ENCODE results near the gene IL11RA. TPM values are rescaled to one million over a fixed set of nuclear protein-coding genes. Genes with fewer than 3 reads are reported as not detected.

The IL11RA gene
- total RNA-seq, 1 donor from 2014 or later, result 56.5 TPM

DNA sequence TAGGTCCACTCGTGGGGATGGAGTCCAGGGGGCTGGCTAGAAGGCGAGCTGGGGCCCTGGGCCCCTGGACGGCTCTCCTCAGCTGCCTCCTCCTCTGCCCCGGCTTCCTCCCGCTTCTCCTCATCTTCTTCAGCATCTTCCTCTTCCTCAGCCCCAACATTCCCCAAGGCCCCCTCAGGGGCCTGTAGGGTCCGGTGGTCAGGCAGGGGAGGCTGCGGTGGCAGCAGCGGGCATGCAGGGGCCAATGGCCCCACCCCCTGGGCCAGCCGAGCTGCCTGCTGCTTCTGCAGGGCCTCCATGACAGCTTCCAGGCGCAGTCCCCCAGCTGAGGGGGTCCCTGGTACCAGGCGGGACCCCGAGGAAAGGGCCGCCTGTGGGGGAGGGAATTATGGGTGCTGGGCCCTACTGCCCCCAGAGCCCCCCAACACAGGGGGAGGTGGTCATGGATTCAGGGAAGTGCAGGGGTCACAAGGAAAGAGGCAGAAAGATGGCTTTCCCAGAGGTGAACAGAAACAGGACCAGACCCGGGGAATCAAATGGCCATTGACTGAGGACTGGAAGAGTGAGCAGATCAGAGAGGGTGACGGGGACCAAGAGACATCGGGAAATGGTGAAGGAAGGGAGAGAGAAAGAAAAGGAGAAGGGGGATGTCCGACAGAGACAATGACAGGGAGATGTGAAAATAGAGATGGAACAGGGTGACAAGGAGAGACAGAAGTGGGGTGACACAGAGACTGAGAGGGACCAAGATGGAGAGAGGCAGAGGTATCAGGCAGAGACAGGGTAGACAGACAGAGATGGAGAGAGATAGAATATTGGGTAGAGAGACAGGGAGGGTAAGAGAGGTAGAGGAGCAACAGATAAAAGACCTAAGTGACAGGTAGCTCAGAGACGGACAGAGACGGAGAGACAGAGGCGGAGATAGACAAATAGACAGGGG, 24.0 kb upstream of the IL11RA start:
- no peak for DNase-seq
- H3K4me3 ChIP-seq, result peak overlapping the region; percentile 65
- peaks cover 26% of the 10 kb centered on the region for H3K4me1 ChIP-seq
- H3K27ac ChIP-seq (replicated peaks), result no peak overlapping the region
- H3K27me3 ChIP-seq (ENCODE audit: low read depth), result peaks cover 74% of the 10 kb centered on the region
- H3K9me3 ChIP-seq (replicated peaks), result no peaks in the 10 kb centered on the region
- intact Hi-C loops (cut with micrococcal nuclease), result no loop called here
- no peak for TF ChIP-seq CTCF (IDR thresholded peaks at IDR 0.05; ENCODE audit: borderline replicate concordance)
- H3K36me3 ChIP-seq, result no peaks in the 10 kb centered on the region

DNA sequence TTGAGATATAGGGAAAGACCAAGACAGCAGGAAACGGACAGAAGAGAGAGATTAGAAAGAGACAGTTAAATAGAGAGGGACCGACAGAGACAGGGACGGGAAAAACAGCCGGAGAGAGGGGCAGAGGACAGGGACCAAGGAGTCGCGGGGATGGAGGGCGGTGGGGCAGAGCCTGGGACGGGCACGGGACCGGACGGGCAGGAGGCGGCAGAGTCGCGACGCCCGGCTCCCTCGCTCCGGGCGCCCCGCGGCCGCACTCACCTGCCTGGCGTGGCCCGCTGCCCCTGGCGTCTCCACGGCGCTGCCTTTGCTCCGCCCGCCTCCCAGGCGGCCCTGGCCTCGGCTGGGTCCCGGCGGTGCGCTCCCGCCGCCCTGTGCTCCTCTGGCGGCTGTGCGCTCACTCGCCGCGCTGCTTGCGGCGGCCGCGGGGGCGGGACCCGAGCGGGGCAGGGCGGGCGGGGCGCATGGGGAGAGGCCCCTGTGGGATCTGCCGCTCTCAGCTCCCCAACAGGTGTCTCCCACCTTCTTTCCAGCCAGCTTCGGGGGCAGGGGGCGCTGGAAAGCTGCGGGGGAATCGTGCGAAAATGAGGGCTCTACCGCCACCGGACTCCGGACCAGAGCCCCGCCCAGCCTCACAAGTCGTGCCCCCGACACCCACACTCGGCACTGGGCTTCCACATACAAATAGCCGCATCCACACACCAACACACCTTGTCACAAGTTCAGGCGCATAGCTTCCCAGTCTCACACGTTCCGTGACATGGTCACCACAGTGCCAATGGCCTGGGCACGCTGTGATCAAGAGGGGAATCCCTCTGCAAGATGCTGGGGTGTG, 23.1 kb upstream of the IL11RA start, which contains the start of gene ARID3C:
TSS of gene ARID3C (minus strand) at position 411 of the 835 bp plus-strand sequence. CDS start 1,052 bp downstream, outside the sequence.
- Histone ChIP-seq H3K27ac (replicated peaks) (no peak within 1 kb of the TSS), H3K4me3 (peak within 1 kb of the TSS; percentile 65), H3K36me3 (no peaks in the 10 kb centered on the region), H3K27me3 (ENCODE audit: low read depth) (peaks cover 65% of the 10 kb centered on the region), H3K9me3 (replicated peaks) (no peaks in the 10 kb centered on the region), H3K4me1 (peaks cover 19% of the 10 kb centered on the region)
- DNase-seq, result no peak
- intact Hi-C loops (cut with micrococcal nuclease), result no loop called here
- no peak for TF ChIP-seq CTCF (IDR thresholded peaks at IDR 0.05; ENCODE audit: borderline replicate concordance)

GRCh38 chr9:34629491-34629808, 22.5 kb upstream of the IL11RA start:
- intact Hi-C loops (cut with micrococcal nuclease), result no loop called here
- TF ChIP-seq CTCF (IDR thresholded peaks at IDR 0.05; ENCODE audit: borderline replicate concordance), result no peak
- Histone ChIP-seq H3K27me3 (ENCODE audit: low read depth) (peaks cover 59% of the 10 kb centered on the region), H3K4me1 (peaks cover 19% of the 10 kb centered on the region), H3K9me3 (replicated peaks) (no peaks in the 10 kb centered on the region), H3K27ac (replicated peaks) (no peak overlapping the region), H3K36me3 (no peaks in the 10 kb centered on the region), H3K4me3 (peak overlapping the region; percentile 65)
- no peak for DNase-seq

DNA sequence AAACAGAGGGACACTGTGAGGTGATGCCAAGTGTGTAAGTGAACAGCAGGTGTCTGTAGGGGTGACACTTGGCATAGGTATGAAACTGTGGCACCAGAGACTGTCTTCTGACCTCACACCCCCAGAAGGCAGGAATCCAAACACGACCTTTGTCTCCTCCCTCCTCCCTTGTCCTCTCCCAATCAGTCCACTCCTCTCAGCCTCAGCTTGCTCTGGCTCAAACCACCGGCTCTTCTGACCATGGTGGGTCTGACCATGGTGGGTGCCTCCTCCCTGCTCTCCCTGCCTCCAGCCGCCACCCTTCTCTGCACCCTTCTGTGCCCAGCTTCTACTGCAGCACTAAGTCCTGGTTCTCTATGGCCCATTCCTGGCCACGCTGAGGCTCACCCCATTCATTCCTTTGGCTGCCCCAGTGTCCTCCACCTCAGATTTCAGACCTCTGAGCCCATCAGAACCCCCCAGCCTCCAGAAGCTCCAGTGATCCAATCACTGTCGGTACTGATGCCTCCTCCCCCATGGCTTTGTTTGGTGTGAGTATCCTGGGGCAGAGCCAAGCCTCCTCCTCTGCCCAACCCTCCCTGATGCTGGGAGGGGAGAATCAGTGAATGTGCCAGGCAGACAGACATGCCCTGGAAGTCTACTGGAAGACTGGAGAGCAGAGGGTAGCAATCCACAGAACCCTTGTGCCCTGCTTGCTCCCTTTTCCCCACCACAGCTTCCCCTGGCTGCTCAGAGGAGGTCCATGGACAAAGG, 21.4 kb upstream of the IL11RA start:
- H3K27ac ChIP-seq (replicated peaks), result no peak overlapping the region
- H3K9me3 ChIP-seq (replicated peaks), result no peaks in the 10 kb centered on the region
- no peak for DNase-seq
- peaks cover 21% of the 10 kb centered on the region for H3K4me1 ChIP-seq
- intact Hi-C loops (cut with micrococcal nuclease), result no loop called here
- no peak for TF ChIP-seq CTCF (IDR thresholded peaks at IDR 0.05; ENCODE audit: borderline replicate concordance)
- H3K27me3 ChIP-seq (ENCODE audit: low read depth), result peaks cover 48% of the 10 kb centered on the region
- H3K36me3 ChIP-seq, result peaks cover 9% of the 10 kb centered on the region
- H3K4me3 ChIP-seq, result no peak overlapping the region

- Histone ChIP-seq H3K4me1 (peaks cover 43% of the 10 kb centered on the region), H3K27ac (replicated peaks) (no peak overlapping the region), H3K9me3 (replicated peaks) (no peaks in the 10 kb centered on the region), H3K4me3 (no peak overlapping the region), H3K27me3 (ENCODE audit: low read depth) (peaks cover 22% of the 10 kb centered on the region), H3K36me3 (peaks cover 10% of the 10 kb centered on the region)
- DNase-seq, result no peak
- TF ChIP-seq CTCF (IDR thresholded peaks at IDR 0.05; ENCODE audit: borderline replicate concordance), result no peak
- intact Hi-C loops (cut with micrococcal nuclease), result no loop called here
Observed at GRCh38 chr9:34633166-34633565, 18.8 kb upstream of the IL11RA start.

Measured in left ventricle myocardium inferior (tissue), 1 donor.